Esophagus muscularis mucosa (tissue), 4 donors: ENCODE results near the gene RAPGEF1.

Source experiments
- CTCF ChIP-seq, 3 experiments: fragments of 200-600 bp in 2 of 3; fragments of 450-650 bp in 1 of 3; sonication (generic) in 2 of 3; IDR thresholded peaks; one replicate each; pipeline ENCODE4 v1.5.1; 2017 to 2019; ENCODE audit warnings: antibody characterized with exemption in 3 of 3, mild to moderate bottlenecking in 2 of 3, moderate library complexity in 1 of 3
- EP300 ChIP-seq: sonication (generic); formaldehyde crosslinking; IDR thresholded peaks from one replicate; pipeline ENCODE4 v1.6.1; 2017; ENCODE audit warnings: antibody characterized with exemption
- POLR2A ChIP-seq: fragments of 450-650 bp; IDR thresholded peaks from one replicate; pipeline ENCODE4 v1.6.1; 2017; ENCODE audit warnings: antibody characterized with exemption, moderate library complexity, mild to moderate bottlenecking, low read depth

GRCh38 chr9:131651599-131651998 is 88.3 kb downstream of the RAPGEF1 start:
- TF ChIP-seq CTCF (IDR thresholded peaks at IDR 0.05) (no peak), EP300 (no peak), POLR2A (no peak)
